Measurements from ENCODE around the gene SLC25A36.
"Not testable (repeated sequence)": the region's sequence is repeated elsewhere in the genome, so short reads cannot be mapped to it uniquely, and the experiment has no call there.

SLC25A36 gene

GRCh38 chr3:140948460-140949249 is 7.0 kb downstream of the SLC25A36 start:
- Histone ChIP-seq H2AFZ (ENCODE audit: low read depth, low read length) (no peak overlapping the region), H3K9ac (ENCODE audit: low read length) (no peak overlapping the region), H3K36me3 (replicated peaks; ENCODE audit: low read depth, low read length) (peaks cover 14% of the 10 kb centered on the region), H3K9me3 (ENCODE audit: insufficient read depth, low read length) (no peaks in the 10 kb centered on the region), H3K27me3 (ENCODE audit: low read depth, low read length) (no peaks in the 10 kb centered on the region), H3K79me2 (ENCODE audit: low read length) (peaks cover 100% of the 10 kb centered on the region), H4K20me1 (ENCODE audit: insufficient read depth, low read length) (peaks cover 95% of the 10 kb centered on the region), H3K4me1 (ENCODE audit: low read length) (peaks cover 11% of the 10 kb centered on the region), H3K27ac (ENCODE audit: low read length) (no peak overlapping the region), H3K4me2 (ENCODE audit: low read length) (no peak overlapping the region), H3K4me3 (ENCODE audit: low read length) (no peak overlapping the region)
- TF ChIP-seq EZH2phosphoT487 (IDR thresholded peaks at IDR 0.05; ENCODE audit: low read depth) (no peak), CTCF (IDR thresholded peaks at IDR 0.05; ENCODE audit: low read depth, low read length) (no peak)

- TF ChIP-seq EZH2phosphoT487 (IDR thresholded peaks at IDR 0.05; ENCODE audit: low read depth): no peak
- TF ChIP-seq CTCF (IDR thresholded peaks at IDR 0.05; ENCODE audit: low read depth, low read length): no peak
- no peak overlapping the region for H3K4me2 ChIP-seq (ENCODE audit: low read length)
- peaks cover 12% of the 10 kb centered on the region for H3K36me3 ChIP-seq (replicated peaks; ENCODE audit: low read depth, low read length)
- H3K27ac ChIP-seq (ENCODE audit: low read length): no peak overlapping the region
- no peaks in the 10 kb centered on the region for H3K9me3 ChIP-seq (ENCODE audit: insufficient read depth, low read length)
- H4K20me1 ChIP-seq (ENCODE audit: insufficient read depth, low read length): peaks cover 95% of the 10 kb centered on the region
- H3K9ac ChIP-seq (ENCODE audit: low read length): no peak overlapping the region
- H3K79me2 ChIP-seq (ENCODE audit: low read length): peaks cover 100% of the 10 kb centered on the region
- H3K4me1 ChIP-seq (ENCODE audit: low read length): no peaks in the 10 kb centered on the region
- no peak overlapping the region for H2AFZ ChIP-seq (ENCODE audit: low read depth, low read length)
- no peak overlapping the region for H3K4me3 ChIP-seq (ENCODE audit: low read length)
- H3K27me3 ChIP-seq (ENCODE audit: low read depth, low read length): no peaks in the 10 kb centered on the region
Measured at GRCh38 chr3:140950144-140950543, 8.5 kb downstream of the SLC25A36 start.

- no peaks in the 10 kb centered on the region for H3K9me3 ChIP-seq (ENCODE audit: insufficient read depth, low read length)
- no peaks in the 10 kb centered on the region for H3K4me1 ChIP-seq (ENCODE audit: low read length)
- H2AFZ ChIP-seq (ENCODE audit: low read depth, low read length): no peak overlapping the region
- H3K4me2 ChIP-seq (ENCODE audit: low read length): no peak overlapping the region
- H3K27me3 ChIP-seq (ENCODE audit: low read depth, low read length): no peaks in the 10 kb centered on the region
- TF ChIP-seq CTCF (IDR thresholded peaks at IDR 0.05; ENCODE audit: low read depth, low read length) (no peak), EZH2phosphoT487 (IDR thresholded peaks at IDR 0.05; ENCODE audit: low read depth) (no peak)
- no peak overlapping the region for H3K4me3 ChIP-seq (ENCODE audit: low read length)
- no peak overlapping the region for H3K27ac ChIP-seq (ENCODE audit: low read length)
- H3K79me2 ChIP-seq (ENCODE audit: low read length): peaks cover 100% of the 10 kb centered on the region
- H3K36me3 ChIP-seq (replicated peaks; ENCODE audit: low read depth, low read length): peaks cover 12% of the 10 kb centered on the region
- H3K9ac ChIP-seq (ENCODE audit: low read length): no peak overlapping the region
- peaks cover 93% of the 10 kb centered on the region for H4K20me1 ChIP-seq (ENCODE audit: insufficient read depth, low read length)
Measured at GRCh38 chr3:140950863-140951262, 9.2 kb downstream of the SLC25A36 start.

GRCh38 chr3:140951750-140952149 is 10.1 kb downstream of the SLC25A36 start:
- H3K36me3 ChIP-seq (replicated peaks; ENCODE audit: low read depth, low read length): peaks cover 12% of the 10 kb centered on the region
- peaks cover 93% of the 10 kb centered on the region for H4K20me1 ChIP-seq (ENCODE audit: insufficient read depth, low read length)
- peaks cover 100% of the 10 kb centered on the region for H3K79me2 ChIP-seq (ENCODE audit: low read length)
- not testable (repeated sequence) for H3K4me2 ChIP-seq (ENCODE audit: low read length); H3K9me3 ChIP-seq (ENCODE audit: insufficient read depth, low read length); H3K9ac ChIP-seq (ENCODE audit: low read length); H3K27ac ChIP-seq (ENCODE audit: low read length); H3K4me1 ChIP-seq (ENCODE audit: low read length); H3K4me3 ChIP-seq (ENCODE audit: low read length); H3K27me3 ChIP-seq (ENCODE audit: low read depth, low read length); H2AFZ ChIP-seq (ENCODE audit: low read depth, low read length)

Measured in OCI-LY3 (cell line).